Gastroesophageal sphincter (tissue), 4 donors: ENCODE measurements around the gene PRDM15. TPM values are rescaled to one million over a fixed set of nuclear protein-coding genes. Genes with fewer than 3 reads are reported as not detected.

Source experiments
- ATAC-seq: fragments of 150-250 bp; one replicate; pipeline ENCODE4 v1.9.1; 2016; ENCODE audit warnings: mild to moderate bottlenecking, moderate library complexity
- H3K27ac ChIP-seq, 4 donors: fragments of 200-600 bp; sonication (generic) in 3 of 4; 1 replicate in 3 of 4; 2 replicates in 1 of 4; pipeline ENCODE4 v1.5.1; 2016 to 2019
- H3K27me3 ChIP-seq: fragments of 200-600 bp; sonication (generic); one replicate; pipeline ENCODE4 v1.5.1; 2019
- H3K36me3 ChIP-seq, 2 donors: fragments of 200-600 bp; sonication (generic); one replicate each; pipeline ENCODE4 v1.5.1; 2019; ENCODE audit warnings: control low read depth in 1 of 2
- H3K4me1 ChIP-seq, 3 donors: fragments of 200-600 bp; sonication (generic); 1 replicate in 2 of 3; 2 replicates in 1 of 3; pipeline ENCODE4 v1.5.1; 2016 to 2019; ENCODE audit warnings: control low read depth in 2 of 3
- H3K4me3 ChIP-seq, 2 donors: fragments of 200-600 bp; sonication (generic); one replicate each; pipeline ENCODE4 v1.5.1; 2019; ENCODE audit warnings: mild to moderate bottlenecking in 1 of 2, moderate library complexity in 1 of 2
- H3K9me3 ChIP-seq, 3 donors: fragments of 200-600 bp; sonication (generic); one replicate each; pipeline ENCODE4 v1.5.1; 2017 to 2019; ENCODE audit warnings: control low read depth in 2 of 3
- EP300 ChIP-seq: sonication (generic); formaldehyde crosslinking; IDR thresholded peaks from one replicate; pipeline ENCODE4 v1.6.1; 2017; ENCODE audit warnings: antibody characterized with exemption, mild to moderate bottlenecking
- POLR2A ChIP-seq, 2 donors: fragments of 450-650 bp; IDR thresholded peaks; one replicate each; pipeline ENCODE4 v1.6.1; 2017; ENCODE audit warnings: antibody characterized with exemption in 2 of 2, mild to moderate bottlenecking in 2 of 2, moderate library complexity in 1 of 2
- POLR2AphosphoS5 ChIP-seq: sonication (generic); formaldehyde crosslinking; IDR thresholded peaks from one replicate; pipeline ENCODE4 v1.6.1; 2017; ENCODE audit warnings: antibody characterized with exemption
- WGBS, 2 donors: methylation state at CpG; one replicate each; pipeline ENCODE4 v1.1.5; 2018; ENCODE audit warnings: low coverage in 1 of 2; 5-methylcytosine and 5-hydroxymethylcytosine counted together
- total RNA-seq, 4 donors: library from RNA; depleted of rRNA; stranded (reverse); fragments of >200 nt; gene quantifications; one replicate each; pipeline ENCODE4 v1.1.0, GENCODE V29; 2016
- TF ChIP-seq, protein P1 (sequence below), 4 experiments: fragments of 200-600 bp in 2 of 4; fragments of 450-650 bp in 2 of 4; sonication (generic) in 1 of 4; IDR thresholded peaks; one replicate each; pipeline ENCODE4 v1.5.1; 2017 to 2019; ENCODE audit warnings: antibody characterized with exemption in 4 of 4, mild to moderate bottlenecking in 2 of 4, moderate library complexity in 2 of 4

The PRDM15 gene
- total RNA-seq, 4 donors from 2014 or later: 2.9 to 8.2 (median 7.2) TPM

DNA sequence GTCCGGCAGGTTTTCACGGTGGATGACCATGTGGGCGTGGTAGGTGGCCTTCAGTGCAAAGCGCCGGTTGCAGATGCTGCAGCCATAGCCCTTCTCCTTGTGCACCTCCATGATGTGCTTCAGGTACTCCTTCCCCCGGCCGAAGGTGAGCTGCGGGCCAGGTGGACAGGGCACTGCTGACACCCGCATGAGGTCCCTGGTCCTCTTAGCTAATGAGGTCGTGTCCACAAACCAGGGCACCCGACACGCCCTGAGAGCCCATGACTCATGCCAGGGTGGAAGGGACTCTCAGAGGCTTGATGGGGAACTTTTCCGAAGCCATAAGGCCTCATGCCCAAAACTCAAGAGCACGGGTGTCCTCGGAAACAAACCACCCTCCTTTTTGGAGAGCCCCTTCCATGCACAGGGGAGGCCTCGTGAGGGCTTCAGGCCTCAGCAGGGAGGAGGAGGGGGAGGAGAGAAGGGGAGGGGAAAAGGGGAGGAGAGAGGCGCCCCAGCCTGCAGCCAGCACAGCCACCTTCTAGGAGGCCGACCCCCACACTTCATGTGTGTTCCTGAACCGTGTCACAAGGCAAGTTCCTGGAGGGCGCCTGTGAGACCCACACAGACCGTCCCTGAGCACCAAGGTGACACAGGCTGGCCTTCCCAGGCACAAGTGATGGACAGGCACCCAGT lies 57.9 kb downstream of the PRDM15 start:
- Histone ChIP-seq H3K4me3 (no peak overlapping the region), H3K27me3 (no peaks in the 10 kb centered on the region), H3K4me1 (peaks cover 0 to 9% (median 3%) of the 10 kb centered on the region in 3 donors), H3K27ac (no peak overlapping the region), H3K36me3 (peaks cover 0 to 70% of the 10 kb centered on the region in 2 donors), H3K9me3 (no peaks in the 10 kb centered on the region)
- no peak for ATAC-seq
- no CpG with 5 or more reads among the region's 21 CpGs for WGBS, 2 donors
- TF ChIP-seq POLR2A (IDR thresholded peaks at IDR 0.05) (no peak), EP300 (no peak), POLR2AphosphoS5 (no peak)
- TF ChIP-seq, protein P1, sequence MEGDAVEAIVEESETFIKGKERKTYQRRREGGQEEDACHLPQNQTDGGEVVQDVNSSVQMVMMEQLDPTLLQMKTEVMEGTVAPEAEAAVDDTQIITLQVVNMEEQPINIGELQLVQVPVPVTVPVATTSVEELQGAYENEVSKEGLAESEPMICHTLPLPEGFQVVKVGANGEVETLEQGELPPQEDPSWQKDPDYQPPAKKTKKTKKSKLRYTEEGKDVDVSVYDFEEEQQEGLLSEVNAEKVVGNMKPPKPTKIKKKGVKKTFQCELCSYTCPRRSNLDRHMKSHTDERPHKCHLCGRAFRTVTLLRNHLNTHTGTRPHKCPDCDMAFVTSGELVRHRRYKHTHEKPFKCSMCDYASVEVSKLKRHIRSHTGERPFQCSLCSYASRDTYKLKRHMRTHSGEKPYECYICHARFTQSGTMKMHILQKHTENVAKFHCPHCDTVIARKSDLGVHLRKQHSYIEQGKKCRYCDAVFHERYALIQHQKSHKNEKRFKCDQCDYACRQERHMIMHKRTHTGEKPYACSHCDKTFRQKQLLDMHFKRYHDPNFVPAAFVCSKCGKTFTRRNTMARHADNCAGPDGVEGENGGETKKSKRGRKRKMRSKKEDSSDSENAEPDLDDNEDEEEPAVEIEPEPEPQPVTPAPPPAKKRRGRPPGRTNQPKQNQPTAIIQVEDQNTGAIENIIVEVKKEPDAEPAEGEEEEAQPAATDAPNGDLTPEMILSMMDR (IDR thresholded peaks at IDR 0.05): no peak

GRCh38 chr21:41820384-41821080 lies 58.6 kb downstream of the PRDM15 start:
- ATAC-seq: no peak
- H3K4me3 ChIP-seq: no peak overlapping the region
- H3K4me1 ChIP-seq: peaks cover 0 to 9% (median 3%) of the 10 kb centered on the region in 3 donors
- WGBS, 2 donors: 86 to 100% methylated on average over 1 to 11 of the region's 19 CpGs
- H3K27me3 ChIP-seq: no peaks in the 10 kb centered on the region
- no peak overlapping the region for H3K27ac ChIP-seq
- H3K9me3 ChIP-seq: no peaks in the 10 kb centered on the region
- peaks cover 0 to 68% of the 10 kb centered on the region in 2 donors for H3K36me3 ChIP-seq
- TF ChIP-seq POLR2A (IDR thresholded peaks at IDR 0.05) (no peak), POLR2AphosphoS5 (no peak), EP300 (no peak)

DNA sequence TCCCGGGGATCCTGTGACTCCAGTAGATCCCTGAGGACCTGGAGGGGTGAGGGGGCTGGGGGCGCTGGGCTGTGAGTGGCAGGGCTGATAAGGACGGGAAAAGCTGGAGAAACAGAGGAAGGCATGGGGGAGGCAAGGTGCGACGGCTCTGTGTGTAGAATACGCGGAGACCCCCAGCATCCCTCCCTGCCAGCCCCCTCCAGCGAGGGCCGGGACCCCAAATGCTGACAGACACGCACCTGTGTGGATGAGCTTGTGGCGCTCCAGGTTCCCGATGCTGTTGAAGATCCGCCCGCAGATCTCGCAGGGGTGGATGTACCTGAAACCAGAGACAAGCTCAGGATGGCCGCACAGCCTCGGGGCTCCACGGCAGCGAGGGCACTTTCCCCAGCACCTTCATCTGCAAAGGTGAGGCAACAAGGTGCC lies 59.3 kb downstream of the PRDM15 start:
- TF ChIP-seq POLR2AphosphoS5: no peak
- TF ChIP-seq, protein P1 (IDR thresholded peaks at IDR 0.05): no peak
- no peak for TF ChIP-seq EP300
- TF ChIP-seq POLR2A (IDR thresholded peaks at IDR 0.05): no peak
- peaks cover 0 to 9% (median 3%) of the 10 kb centered on the region in 3 donors for H3K4me1 ChIP-seq
- H3K27ac ChIP-seq: no peak overlapping the region
- no peaks in the 10 kb centered on the region for H3K9me3 ChIP-seq
- no peaks in the 10 kb centered on the region for H3K27me3 ChIP-seq
- WGBS, 2 donors: no CpG with 5 or more reads among the region's 19 CpGs
- H3K36me3 ChIP-seq: peaks cover 0 to 68% of the 10 kb centered on the region in 2 donors
- no peak overlapping the region for H3K4me3 ChIP-seq
- no peak for ATAC-seq

GRCh38 chr21:41819236-41819855 lies 59.8 kb downstream of the PRDM15 start:
- Histone ChIP-seq H3K4me1 (peaks cover 0 to 9% (median 3%) of the 10 kb centered on the region in 3 donors), H3K27ac (no peak overlapping the region), H3K9me3 (no peaks in the 10 kb centered on the region), H3K4me3 (no peak overlapping the region), H3K36me3 (peaks cover 0 to 68% of the 10 kb centered on the region in 2 donors), H3K27me3 (no peaks in the 10 kb centered on the region)
- 92 to 94% methylated on average over 2 to 6 of the region's 26 CpGs for WGBS, 2 donors
- TF ChIP-seq, protein P1 (IDR thresholded peaks at IDR 0.05): no peak
- TF ChIP-seq POLR2A (IDR thresholded peaks at IDR 0.05): no peak
- TF ChIP-seq EP300: no peak
- no peak for TF ChIP-seq POLR2AphosphoS5
- ATAC-seq: no peak
